ENCODE data around the gene MCUR1. TPM values are rescaled to one million over a fixed set of nuclear protein-coding genes. Genes with fewer than 3 reads are reported as not detected.
A peak's percentile ranks its signal among the peaks of the same experiment; 100 is the strongest.

MCUR1 gene
- total and polyA plus RNA-seq, 9 of the 15 experiments (the other 6 are each of a cell fraction or from before 2014, with no cell fraction given): 5.1 to 60.2 (median 41.4) TPM

DNA sequence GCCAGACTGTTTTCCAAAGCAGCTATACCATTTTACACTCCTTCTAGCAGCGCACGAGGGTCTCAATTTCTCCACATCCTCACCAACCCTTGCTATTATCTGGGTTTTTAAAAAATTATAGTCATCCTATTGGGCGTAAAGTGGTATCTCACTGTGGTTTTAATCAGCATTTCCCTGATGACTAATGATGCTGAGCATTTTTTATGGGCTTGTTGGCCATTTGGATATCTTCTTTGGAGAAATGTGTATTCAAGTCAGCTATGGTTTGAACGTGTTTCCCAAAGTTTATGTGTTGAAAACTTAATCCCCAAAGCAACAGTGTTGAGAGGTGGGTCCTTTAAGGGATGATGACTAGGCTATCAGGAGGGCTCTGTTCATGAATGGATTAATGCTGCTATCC lies 6.7 kb downstream of the MCUR1 start:
- H3K36me3 ChIP-seq (ENCODE audit: control insufficient read depth, insufficient read depth, low read length): peaks cover 61% of the 10 kb centered on the region
- no peak for FAIRE-seq
- BruUV-seq (replicated peaks): no TSS peak
- H3K27ac ChIP-seq (ENCODE audit: extremely low read depth, low read depth, low read length): no peak overlapping the region
- CTCF ChIA-PET (ENCODE audit: low intra/inter-chr PET ratio): no interaction called here
- no peaks in the 10 kb centered on the region for H3K27me3 ChIP-seq (ENCODE audit: control insufficient read depth in 2 of 2, insufficient read depth in 2 of 2, low read length in 2 of 2)
- no peak overlapping the region for H3K9ac ChIP-seq (ENCODE audit: insufficient read depth in 1 of 2, low read depth in 2 of 2, low read length in 2 of 2)
- no peak for ATAC-seq
- no peak overlapping the region for H3K4me3 ChIP-seq
- TF ChIP-seq ZNF124 (CRISPR knock-in tag; IDR thresholded peaks at IDR 0.05): no peak
- TF ChIP-seq FOSL1 (tag; conservative IDR thresholded peaks at IDR 0.05): peak; percentile 70
- 63% methylated on average over 4 of the region's 4 CpGs for WGBS (ENCODE audit: insufficient coverage, low coverage, missing lambda C conversion rate)
- POLR2A ChIA-PET: interaction anchor here (0.6 kb wide), 1 partner anchor 1391 kb away, joined by 3 read pairs; no protein-coding TSS in a partner anchor
- H3K4me1 ChIP-seq (replicated peaks in 1 of 2; ENCODE audit: control insufficient read depth in 2 of 2, insufficient read depth in 2 of 2, low read length in 2 of 2): peaks cover 0 to 20% of the 10 kb centered on the region in 2 experiments; a peak in 4 of 5 replicates
- in situ Hi-C loops (cut with MboI) (no loop called here), intact Hi-C loops (cut with micrococcal nuclease) (no loop called here)
- H3K9me3 ChIP-seq (replicated peaks; ENCODE audit: control insufficient read depth, insufficient read depth, low read depth, low read length): no peaks in the 10 kb centered on the region
- H4K20me1 ChIP-seq (replicated peaks; ENCODE audit: control insufficient read depth, insufficient read depth, low read length): no peaks in the 10 kb centered on the region; the same call in 1 of the 2 replicates
- H3K79me2 ChIP-seq (ENCODE audit: control insufficient read depth, insufficient read depth, low read length): peaks cover 51% of the 10 kb centered on the region
- no peaks in the 10 kb centered on the region for H3K9me1 ChIP-seq (ENCODE audit: control insufficient read depth, insufficient read depth, low read length)
- H3K4me2 ChIP-seq (ENCODE audit: insufficient read depth, low read length): no peak overlapping the region
- no peak for DNase-seq (ENCODE audit: extremely low read depth in 1 of 4, low spot score in 3 of 4)
- no peak overlapping the region for H2AFZ ChIP-seq (ENCODE audit: low read depth, low read length)

DNA sequence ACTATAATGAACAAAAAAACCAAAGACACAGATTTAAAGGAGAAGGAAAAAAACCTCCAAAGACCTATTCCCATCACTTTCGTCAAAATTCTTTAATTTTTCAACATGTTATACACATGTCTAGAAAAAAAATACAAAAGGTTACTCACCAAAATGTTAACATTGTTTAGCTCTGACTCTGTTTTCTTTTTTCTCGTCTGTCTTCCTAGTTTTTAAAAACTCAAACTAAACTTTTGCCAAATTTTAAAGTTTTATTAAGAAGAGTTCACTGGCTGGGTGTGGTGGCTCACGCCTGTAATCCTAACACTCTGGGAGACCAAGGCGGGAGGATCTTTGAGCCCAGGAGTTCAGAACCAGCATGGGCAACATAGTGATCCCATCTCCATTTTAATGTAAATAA lies 10.8 kb downstream of the MCUR1 start:
- no peak overlapping the region for H3K9ac ChIP-seq (ENCODE audit: insufficient read depth in 1 of 2, low read depth in 2 of 2, low read length in 2 of 2)
- no peak overlapping the region for H2AFZ ChIP-seq (ENCODE audit: low read depth, low read length)
- WGBS (ENCODE audit: insufficient coverage, low coverage, missing lambda C conversion rate): 94% methylated on average over 4 of the region's 4 CpGs
- ChIA-PET CTCF (ENCODE audit: low intra/inter-chr PET ratio) (no interaction called here), POLR2A (interaction anchor here (0.9 to 1.1 kb wide), 2 partner anchors 11 to 39 kb away, joined by 3 read pairs; no protein-coding TSS in a partner anchor)
- DNase-seq (ENCODE audit: extremely low read depth in 1 of 4, low spot score in 3 of 4): no peak
- no peak overlapping the region for H3K4me2 ChIP-seq (ENCODE audit: insufficient read depth, low read length)
- ATAC-seq: no peak
- no peak overlapping the region for H3K27ac ChIP-seq (ENCODE audit: extremely low read depth, low read depth, low read length)
- H3K9me1 ChIP-seq (ENCODE audit: control insufficient read depth, insufficient read depth, low read length): no peaks in the 10 kb centered on the region
- intact Hi-C loops (cut with micrococcal nuclease): no loop called here
- H4K20me1 ChIP-seq (replicated peaks; ENCODE audit: control insufficient read depth, insufficient read depth, low read length): no peaks in the 10 kb centered on the region
- in situ Hi-C loops (cut with MboI): loop anchor here (5.0 kb wide), 1 partner anchor 264 kb away; no protein-coding TSS in a partner anchor
- no peak for TF ChIP-seq DNMT1 (IDR thresholded peaks at IDR 0.05)
- no peak for FAIRE-seq
- peaks cover 16% of the 10 kb centered on the region for H3K79me2 ChIP-seq (ENCODE audit: control insufficient read depth, insufficient read depth, low read length)
- H3K36me3 ChIP-seq (ENCODE audit: control insufficient read depth, insufficient read depth, low read length): peaks cover 78% of the 10 kb centered on the region
- H3K4me3 ChIP-seq: no peak overlapping the region
- no peaks in the 10 kb centered on the region for H3K27me3 ChIP-seq (ENCODE audit: control insufficient read depth in 2 of 2, insufficient read depth in 2 of 2, low read length in 2 of 2)
- H3K4me1 ChIP-seq (replicated peaks in 1 of 2; ENCODE audit: control insufficient read depth in 2 of 2, insufficient read depth in 2 of 2, low read length in 2 of 2): peaks cover 0 to 4% of the 10 kb centered on the region in 2 experiments; a peak in 2 of 5 replicates
- no peaks in the 10 kb centered on the region for H3K9me3 ChIP-seq (replicated peaks; ENCODE audit: control insufficient read depth, insufficient read depth, low read depth, low read length)
- no TSS peak for BruUV-seq (replicated peaks)

All from K562 (cell line).